Skeletal muscle satellite cell (primary cell): ENCODE data around the gene USP24.

Experiments used
- H3K27me3 ChIP-seq: 2 replicates; pipeline ENCODE4 v1.7.0; 2013; ENCODE audit warnings: low read length; ENCODE audit not compliant: control insufficient read depth, insufficient read depth
- H3K36me3 ChIP-seq: 2 replicates; pipeline ENCODE4 v1.7.0; 2013; ENCODE audit warnings: mild to moderate bottlenecking, control low read depth, low read length; ENCODE audit not compliant: insufficient read depth
- H3K4me1 ChIP-seq: 2 replicates; pipeline ENCODE4 v1.7.0; 2013; ENCODE audit warnings: low read length; ENCODE audit not compliant: control insufficient read depth, insufficient read depth
- H3K4me2 ChIP-seq: 2 replicates; pipeline ENCODE4 v1.7.0; 2013; ENCODE audit warnings: mild to moderate bottlenecking, low read length
- H3K4me3 ChIP-seq: 2 replicates; pipeline ENCODE4 v1.7.0; 2013; ENCODE audit warnings: low read length
- H3K9ac ChIP-seq: 2 replicates; pipeline ENCODE4 v1.7.0; 2013; ENCODE audit warnings: mild to moderate bottlenecking, low read depth, low read length, moderate library complexity
- H3K9me3 ChIP-seq: replicated peaks from 2 replicates; pipeline ENCODE4 v1.7.0; 2013; ENCODE audit warnings: mild to moderate bottlenecking, control low read depth, low read length

USP24 gene

DNA sequence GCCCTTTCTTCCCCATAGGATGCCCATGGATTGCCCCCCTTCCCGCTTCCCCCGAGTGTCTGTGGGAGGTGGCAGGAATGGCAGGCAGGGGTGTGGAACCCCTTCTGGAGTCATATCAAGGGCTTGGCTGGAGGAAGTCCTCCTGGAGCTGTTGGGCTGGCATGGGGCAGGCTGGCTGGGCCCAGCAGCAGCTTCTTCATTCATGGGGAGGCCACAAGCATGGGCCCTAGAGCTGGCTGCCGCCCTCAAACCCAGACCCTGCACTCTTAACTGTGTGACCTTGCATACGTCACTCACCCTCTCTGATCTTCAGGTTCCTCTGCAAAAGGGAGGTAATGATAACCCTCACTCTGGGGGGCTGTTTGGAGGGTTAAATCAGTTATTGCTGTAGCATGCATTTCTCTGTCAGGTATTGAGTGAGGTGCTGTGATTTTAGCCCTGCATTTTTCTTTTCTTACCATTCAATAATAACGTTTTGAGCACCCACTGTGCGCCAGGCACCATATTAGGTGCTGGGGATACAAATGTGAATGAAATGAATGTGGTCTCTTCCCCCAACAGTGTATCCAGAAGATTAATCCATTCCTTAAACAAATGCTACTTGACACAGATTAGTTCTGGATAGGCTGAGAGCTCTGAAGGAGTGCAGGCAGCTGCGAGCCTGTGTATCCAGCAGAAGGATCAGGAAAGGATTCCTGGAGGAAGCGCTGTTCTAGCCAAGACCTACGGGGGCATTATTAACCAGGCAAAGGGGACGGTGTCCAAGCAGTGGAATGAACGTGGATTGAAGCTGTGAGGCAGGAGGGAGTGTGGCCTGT is 166.5 kb downstream of the USP24 start:
- Histone ChIP-seq H3K27me3 (peaks cover 35% of the 10 kb centered on the region), H3K4me1 (no peaks in the 10 kb centered on the region), H3K9me3 (no peaks in the 10 kb centered on the region), H3K36me3 (no peaks in the 10 kb centered on the region), H3K9ac (no peak overlapping the region), H3K4me2 (no peak overlapping the region), H3K4me3 (no peak overlapping the region)

DNA sequence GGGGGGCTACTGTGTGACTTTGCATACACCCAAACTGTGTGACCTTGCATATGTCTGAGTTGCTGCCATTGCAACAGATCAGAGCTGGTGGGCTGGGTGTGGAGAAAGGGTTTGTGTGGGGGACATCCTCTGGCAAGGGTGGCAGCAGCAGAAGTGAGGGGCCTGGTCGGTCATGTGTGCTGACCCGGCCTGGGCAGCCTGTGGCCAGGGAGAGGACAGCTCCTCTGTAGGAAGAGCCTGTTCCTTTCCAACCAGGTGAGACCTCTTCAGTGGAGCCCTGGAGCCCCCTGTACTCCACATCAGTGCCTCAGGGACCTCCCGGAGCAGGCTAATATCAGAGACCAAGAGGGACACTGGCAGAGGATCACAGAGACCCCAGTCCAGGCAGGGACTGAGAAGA is 167.6 kb downstream of the USP24 start:
- Histone ChIP-seq H3K9ac (no peak overlapping the region), H3K4me3 (no peak overlapping the region), H3K36me3 (no peaks in the 10 kb centered on the region), H3K9me3 (no peaks in the 10 kb centered on the region), H3K27me3 (peaks cover 41% of the 10 kb centered on the region), H3K4me1 (no peaks in the 10 kb centered on the region), H3K4me2 (no peak overlapping the region)

DNA sequence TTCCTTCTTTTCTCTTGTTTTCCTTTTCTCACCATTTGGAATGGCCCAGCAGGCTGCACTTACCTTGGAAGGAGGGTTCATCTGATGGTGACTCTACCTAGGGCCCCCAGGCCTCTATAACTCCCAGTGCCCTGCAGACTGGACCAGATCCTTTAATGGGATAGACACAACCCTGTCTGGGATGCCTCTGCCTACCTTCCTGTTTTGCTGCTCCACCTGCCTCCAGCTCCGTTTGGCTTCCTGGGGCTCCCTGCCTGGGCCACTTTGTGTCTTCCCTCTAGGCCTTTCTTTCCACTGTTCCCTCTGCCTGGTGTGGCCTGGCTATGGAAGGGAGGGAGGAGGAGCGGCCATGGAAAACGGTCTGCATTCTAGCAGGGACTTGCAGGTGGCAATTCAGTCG is 168.3 kb downstream of the USP24 start:
- no peaks in the 10 kb centered on the region for H3K4me1 ChIP-seq
- H3K4me3 ChIP-seq: no peak overlapping the region
- H3K36me3 ChIP-seq: no peaks in the 10 kb centered on the region

DNA sequence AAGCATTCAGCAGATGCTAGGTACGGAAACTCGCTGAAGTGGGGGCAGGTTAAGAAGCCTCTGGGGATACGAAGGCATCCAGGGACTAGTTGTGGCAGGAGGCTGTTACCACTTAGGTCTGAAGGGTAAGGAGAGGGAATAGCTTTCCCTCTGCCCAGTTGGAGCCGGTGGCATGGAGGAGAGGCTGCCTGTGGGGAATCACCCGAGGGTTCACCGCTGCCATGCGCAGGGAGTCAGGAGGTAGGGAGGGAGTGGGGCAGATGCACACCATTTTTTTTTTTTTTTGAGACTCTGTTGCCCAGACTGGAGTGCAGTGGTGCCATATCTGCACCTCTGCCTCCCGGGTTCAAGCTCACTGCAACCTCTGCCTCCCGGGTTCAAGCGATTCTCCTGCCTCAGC is 169.7 kb downstream of the USP24 start:
- Histone ChIP-seq H3K4me2 (no peak overlapping the region), H3K9me3 (no peaks in the 10 kb centered on the region), H3K4me3 (no peak overlapping the region), H3K4me1 (no peaks in the 10 kb centered on the region), H3K36me3 (no peaks in the 10 kb centered on the region), H3K27me3 (peaks cover 56% of the 10 kb centered on the region), H3K9ac (no peak overlapping the region)

More for the DNA sequence above, 168.3 kb downstream of the USP24 start:
- Histone ChIP-seq H3K4me2 (no peak overlapping the region), H3K9me3 (no peaks in the 10 kb centered on the region), H3K9ac (no peak overlapping the region), H3K27me3 (peaks cover 49% of the 10 kb centered on the region)

DNA sequence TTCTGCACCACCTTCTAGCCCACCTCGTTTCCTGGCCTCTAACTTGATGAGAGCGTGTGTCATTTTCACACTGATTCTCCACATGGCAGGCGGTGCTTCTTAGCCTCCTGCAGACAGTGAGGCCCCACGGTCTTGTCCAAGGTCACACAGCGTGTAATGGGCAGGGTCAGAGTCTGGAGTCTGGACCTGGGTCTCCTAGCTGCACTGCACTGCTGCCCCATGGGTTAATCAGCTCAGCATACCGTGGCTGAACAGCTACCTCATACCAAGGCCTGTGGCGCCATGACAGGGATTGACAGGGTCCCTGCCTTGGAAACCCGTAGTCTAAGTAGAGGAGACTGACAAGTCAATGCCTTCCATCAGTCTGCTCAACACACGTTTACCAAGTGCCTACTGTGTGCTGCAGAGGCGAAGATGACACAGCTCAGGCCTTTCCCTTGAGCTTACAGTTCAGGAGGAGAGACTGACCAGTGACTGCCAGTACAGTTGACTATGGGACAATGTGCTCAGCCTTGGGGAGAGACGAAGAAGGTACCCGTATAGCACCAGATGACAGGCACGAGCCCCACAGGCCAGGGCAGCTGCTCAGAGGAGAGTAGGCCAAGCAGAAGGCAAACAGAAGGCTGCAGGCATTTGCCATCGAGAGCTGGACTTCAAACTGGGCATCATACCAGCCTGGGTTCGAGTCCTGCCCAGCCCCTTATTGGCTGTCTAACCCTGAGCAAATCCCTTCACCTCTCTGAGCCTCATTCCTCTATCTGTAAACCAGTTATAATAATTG is 170.4 kb downstream of the USP24 start:
- peaks cover 59% of the 10 kb centered on the region for H3K27me3 ChIP-seq
- no peaks in the 10 kb centered on the region for H3K36me3 ChIP-seq

DNA sequence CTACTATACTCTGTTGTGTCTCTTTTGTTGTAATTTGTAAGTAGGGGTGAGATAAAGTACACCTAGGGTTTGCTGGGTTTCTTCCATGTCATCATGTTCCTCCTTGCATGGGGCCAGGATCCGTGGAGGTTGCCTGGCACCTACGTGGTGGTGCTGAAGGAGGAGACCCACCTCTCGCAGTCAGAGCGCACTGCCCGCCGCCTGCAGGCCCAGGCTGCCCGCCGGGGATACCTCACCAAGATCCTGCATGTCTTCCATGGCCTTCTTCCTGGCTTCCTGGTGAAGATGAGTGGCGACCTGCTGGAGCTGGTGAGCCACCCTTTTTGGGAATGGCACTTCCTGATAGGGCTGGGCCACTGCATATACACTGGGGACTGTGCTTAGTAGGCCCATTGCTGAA is 171.4 kb downstream of the USP24 start:
- Histone ChIP-seq H3K9ac (no peak overlapping the region), H3K4me2 (no peak overlapping the region), H3K9me3 (no peaks in the 10 kb centered on the region), H3K36me3 (no peaks in the 10 kb centered on the region), H3K27me3 (peaks cover 69% of the 10 kb centered on the region), H3K4me1 (peaks cover 9% of the 10 kb centered on the region), H3K4me3 (no peak overlapping the region)

More for the DNA sequence above, 170.4 kb downstream of the USP24 start:
- H3K9ac ChIP-seq: no peak overlapping the region
- no peak overlapping the region for H3K4me2 ChIP-seq
- H3K4me3 ChIP-seq: no peak overlapping the region
- no peaks in the 10 kb centered on the region for H3K9me3 ChIP-seq
- peaks cover 2% of the 10 kb centered on the region for H3K4me1 ChIP-seq

DNA sequence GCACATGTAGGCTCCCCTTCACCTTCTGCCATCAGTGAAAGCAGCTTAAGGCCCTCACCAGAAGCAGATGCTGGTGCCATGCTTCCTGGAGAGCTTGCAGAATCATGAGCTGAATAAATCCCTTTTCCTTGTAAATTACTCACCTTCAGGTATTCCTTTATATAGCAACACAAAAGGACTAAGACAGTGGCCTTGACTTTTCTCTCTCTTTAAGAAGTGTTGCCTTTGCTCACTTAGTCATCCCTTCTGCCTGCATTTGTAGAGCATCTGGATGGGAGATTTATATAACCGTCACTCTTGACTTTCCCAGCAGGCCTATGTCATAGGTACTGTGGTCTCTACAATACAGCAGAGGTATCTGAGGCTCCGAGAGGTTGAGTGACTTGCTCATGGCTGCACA is 172.2 kb downstream of the USP24 start:
- Histone ChIP-seq H3K36me3 (no peaks in the 10 kb centered on the region), H3K4me1 (peaks cover 9% of the 10 kb centered on the region), H3K9me3 (no peaks in the 10 kb centered on the region), H3K4me3 (no peak overlapping the region), H3K4me2 (no peak overlapping the region), H3K9ac (no peak overlapping the region), H3K27me3 (peaks cover 73% of the 10 kb centered on the region)

DNA sequence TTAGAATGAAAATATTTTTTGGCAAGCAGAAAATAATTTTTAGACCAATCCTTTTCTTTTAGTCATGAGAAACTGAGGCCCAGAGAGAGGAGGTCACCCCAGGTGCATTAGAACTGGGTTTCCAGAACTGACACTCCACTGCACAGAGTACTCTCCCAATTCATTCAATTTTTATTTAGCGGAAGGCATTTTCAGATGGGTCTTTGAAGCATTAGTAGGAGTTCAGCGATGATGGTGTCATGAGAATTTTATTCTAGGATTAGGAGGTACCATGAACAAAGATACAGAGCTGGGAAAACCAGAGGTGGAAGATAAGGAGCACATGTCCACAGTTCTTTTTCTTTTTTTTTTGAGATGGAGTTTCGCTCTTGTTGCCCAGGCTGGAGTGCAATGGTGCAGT is 173.6 kb downstream of the USP24 start:
- Histone ChIP-seq H3K4me2 (no peak overlapping the region), H3K36me3 (no peaks in the 10 kb centered on the region), H3K4me1 (peaks cover 9% of the 10 kb centered on the region), H3K27me3 (peaks cover 76% of the 10 kb centered on the region), H3K4me3 (no peak overlapping the region), H3K9me3 (no peaks in the 10 kb centered on the region), H3K9ac (no peak overlapping the region)

DNA sequence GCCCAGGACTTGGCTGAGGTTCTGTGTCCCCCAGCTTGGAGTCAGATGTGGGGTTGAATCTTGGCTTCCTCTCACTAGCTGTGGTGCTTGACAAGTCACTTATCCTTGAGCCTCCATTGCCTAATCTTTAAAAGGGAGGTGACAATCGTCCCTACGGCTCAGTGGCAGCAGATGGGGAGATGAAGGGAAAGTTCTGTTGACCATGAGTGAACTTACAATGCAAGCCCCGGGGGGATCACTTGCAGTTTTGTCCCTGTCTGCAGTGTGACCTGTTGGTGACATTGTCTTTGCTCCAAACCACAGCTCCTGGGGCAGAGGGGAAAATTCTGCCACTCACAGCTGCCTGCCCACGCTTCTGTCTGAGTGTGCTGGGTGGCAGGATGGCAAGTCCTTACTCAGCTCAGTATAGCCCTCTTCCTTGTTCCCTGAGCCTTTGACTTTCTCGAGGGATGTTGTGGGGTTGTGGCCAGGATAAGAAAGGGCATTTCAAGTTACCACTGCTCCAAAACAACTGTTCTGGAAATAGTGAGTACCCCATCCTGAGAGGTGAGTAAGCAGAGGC is 174.2 kb downstream of the USP24 start:
- no peak overlapping the region for H3K4me2 ChIP-seq
- no peaks in the 10 kb centered on the region for H3K9me3 ChIP-seq
- peaks cover 9% of the 10 kb centered on the region for H3K4me1 ChIP-seq
- no peak overlapping the region for H3K4me3 ChIP-seq
- H3K27me3 ChIP-seq: peaks cover 77% of the 10 kb centered on the region
- H3K9ac ChIP-seq: no peak overlapping the region
- no peaks in the 10 kb centered on the region for H3K36me3 ChIP-seq

DNA sequence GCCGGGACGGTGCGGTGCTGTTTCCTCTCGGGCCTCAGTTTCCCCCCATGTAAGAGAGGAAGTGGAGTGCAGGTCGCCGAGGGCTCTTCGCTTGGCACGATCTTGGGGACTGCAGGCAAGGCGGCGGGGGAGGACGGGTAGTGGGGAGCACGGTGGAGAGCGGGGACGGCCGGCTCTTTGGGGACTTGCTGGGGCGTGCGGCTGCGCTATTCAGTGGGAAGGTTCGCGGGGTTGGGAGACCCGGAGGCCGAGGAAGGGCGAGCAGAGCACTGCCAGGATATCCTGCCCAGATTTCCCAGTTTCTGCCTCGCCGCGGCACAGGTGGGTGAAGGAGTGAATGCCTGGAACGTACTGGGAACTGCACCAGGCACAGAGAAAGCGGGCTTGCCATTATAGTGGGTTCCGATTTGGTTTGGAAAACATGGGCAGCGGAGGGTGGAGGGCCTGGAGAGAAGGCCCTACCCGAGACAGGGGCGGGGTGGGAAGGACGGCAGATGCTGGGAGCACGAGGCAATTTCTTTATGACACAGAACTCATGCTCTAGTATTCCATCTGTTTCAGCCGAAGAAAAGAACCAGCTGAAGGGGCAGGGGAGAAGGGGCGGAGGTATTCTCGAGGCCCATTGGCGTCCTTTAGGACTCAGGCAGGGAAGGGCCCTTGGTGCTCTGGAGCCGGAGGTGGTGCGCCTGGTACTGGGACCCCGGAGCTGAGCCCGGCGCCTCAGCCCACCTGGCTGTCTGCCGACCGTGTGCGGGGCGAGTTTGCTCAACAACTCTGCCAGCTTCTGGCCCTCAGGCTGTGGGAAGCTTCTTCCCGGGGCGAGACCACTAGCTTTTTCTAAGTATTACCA is 174.9 kb downstream of the USP24 start:
- peaks cover 9% of the 10 kb centered on the region for H3K4me1 ChIP-seq
- H3K27me3 ChIP-seq: peaks cover 83% of the 10 kb centered on the region
- no peaks in the 10 kb centered on the region for H3K9me3 ChIP-seq
- H3K36me3 ChIP-seq: no peaks in the 10 kb centered on the region
- peak overlapping the region; percentile 81 for H3K4me2 ChIP-seq
- H3K4me3 ChIP-seq: peak overlapping the region; percentile 54
- H3K9ac ChIP-seq: no peak overlapping the region
